SH-SY5Y (cell line): Measurements from ENCODE around the gene LRRC40.

Source experiments
- GATA2 ChIP-seq: IDR thresholded peaks from 2 replicates; pipeline ENCODE4 v1.6.1; 2011; ENCODE audit warnings: mild to moderate bottlenecking, low read depth, low read length
- GATA3 ChIP-seq: IDR thresholded peaks from 2 replicates; pipeline ENCODE4 v1.6.1; 2011; ENCODE audit warnings: low read depth, mild to moderate bottlenecking, low read length, moderate library complexity

DNA sequence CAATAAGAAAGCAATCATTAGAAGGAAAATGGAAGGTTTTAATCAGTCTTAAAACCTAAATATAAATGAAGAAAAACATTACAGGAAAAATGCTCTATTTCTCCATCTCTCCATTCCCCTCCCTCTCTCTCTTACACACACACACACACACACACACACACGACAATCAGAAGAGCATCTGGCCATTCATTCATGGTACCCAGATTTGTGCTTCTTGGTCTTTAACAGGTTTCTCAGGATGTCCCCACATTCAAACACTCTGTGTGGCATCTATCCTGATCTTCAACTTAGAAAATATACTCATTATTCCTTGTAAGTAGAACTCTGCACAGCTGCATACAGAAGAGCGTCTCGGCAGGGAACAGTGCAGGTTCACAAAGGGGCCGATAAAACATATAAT is 779 bp downstream of the LRRC40 start:
- no peak for TF ChIP-seq GATA2
- TF ChIP-seq GATA3 = no peak
